GM12872 (cell line): ENCODE results near the gene ZNF543.

ENCODE experiments used
- CTCF ChIP-seq: IDR thresholded peaks from 3 replicates; pipeline ENCODE4 v1.5.1; 2011; ENCODE audit warnings: low read depth, mild to moderate bottlenecking, low read length, moderate library complexity; ENCODE audit not compliant: insufficient read depth

Gene ZNF543

GRCh38 chr19:57302727-57303401 is 17.4 kb upstream of the ZNF543 start:
- TF ChIP-seq CTCF = no peak

DNA sequence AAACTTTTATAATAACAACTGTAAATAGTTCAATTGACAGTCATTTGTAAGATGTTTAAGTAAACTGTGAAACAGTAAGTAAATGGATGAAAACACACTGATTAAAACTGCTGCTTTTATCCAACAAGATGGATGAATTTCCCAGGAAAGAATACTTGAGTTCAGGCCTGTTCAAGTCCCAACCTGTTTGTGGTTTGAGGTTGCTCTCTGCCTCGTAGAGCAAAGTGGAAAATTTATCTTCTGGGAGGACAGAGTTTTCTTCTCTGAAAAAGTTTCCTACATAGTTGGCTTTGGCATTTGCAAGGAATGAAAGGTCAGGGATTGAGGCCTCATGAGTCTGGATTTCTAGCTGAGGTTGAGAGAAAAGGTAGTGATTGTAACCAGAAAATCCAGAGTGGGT is 15.2 kb upstream of the ZNF543 start:
- TF ChIP-seq CTCF = no peak

- TF ChIP-seq CTCF = no peak
These were observed 11.8 kb upstream of the ZNF543 start for GRCh38 chr19:57308514-57308913.

- TF ChIP-seq CTCF = no peak
These were observed 9.5 kb upstream of the ZNF543 start for GRCh38 chr19:57310792-57311191.

- TF ChIP-seq CTCF = no peak
These were observed 6.1 kb upstream of the ZNF543 start for GRCh38 chr19:57314146-57314545.

- no peak for TF ChIP-seq CTCF
These were observed 2.8 kb upstream of the ZNF543 start for GRCh38 chr19:57317503-57317902.

DNA sequence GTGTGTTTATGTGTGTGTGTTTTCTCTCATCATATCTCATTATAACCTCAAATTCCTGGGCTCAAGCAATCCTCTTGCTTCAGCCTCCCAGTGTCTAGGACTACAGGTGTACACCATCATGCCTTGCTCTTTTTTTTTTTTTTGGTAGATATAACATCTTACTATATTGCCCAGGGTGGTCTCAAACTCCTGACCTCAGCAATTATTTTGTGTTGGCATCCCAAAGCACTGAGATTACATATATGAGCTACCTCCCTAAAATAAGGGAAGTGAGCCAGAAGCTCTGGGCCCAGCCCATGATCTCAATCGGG is 448 bp upstream of the ZNF543 start:
- no peak for TF ChIP-seq CTCF
